HAP-1 (cell line): ENCODE results near the gene ADGRG3.
"Not testable (repeated sequence)": the region's sequence is repeated elsewhere in the genome, so short reads cannot be mapped to it uniquely, and the experiment has no call there.

Experiments used
- DNase-seq, 2 experiments: peaks; one replicate each; pipeline ENCODE4 v3.0.0-alpha.2; 2016 to 2020; ENCODE audit warnings: low spot score in 2 of 2
- H3K27me3 ChIP-seq: fragments of 250-450 bp; sonication (Bioruptor Pico); 2 replicates; pipeline ENCODE4 v1.5.1; 2020; ENCODE audit warnings: low read depth, mild to moderate bottlenecking, moderate library complexity
- H3K36me3 ChIP-seq: fragments of 250-450 bp; sonication (Bioruptor Pico); replicated peaks from 2 replicates; pipeline ENCODE4 v1.5.1; 2020; ENCODE audit warnings: mild to moderate bottlenecking
- H3K4me1 ChIP-seq: fragments of 250-450 bp; sonication (Bioruptor Pico); 2 replicates; pipeline ENCODE4 v1.5.1; 2020; ENCODE audit warnings: mild to moderate bottlenecking
- H3K4me3 ChIP-seq: fragments of 250-450 bp; sonication (Bioruptor Pico); 2 replicates; pipeline ENCODE4 v1.5.1; 2020; ENCODE audit warnings: mild to moderate bottlenecking, moderate library complexity
- H3K9me3 ChIP-seq: fragments of 250-450 bp; sonication (Bioruptor Pico); 2 replicates; pipeline ENCODE4 v1.5.1; 2020; ENCODE audit warnings: mild to moderate bottlenecking, moderate library complexity
- in situ Hi-C: fragments of 300-500 bp; cut with MboI; formaldehyde crosslinking; loops from 3 replicates; pipeline ENCODE4 v1.14.3; 2020; ENCODE audit warnings: low sequenced_read_pairs, inconsistent platforms, mixed read lengths

Gene ADGRG3

DNA sequence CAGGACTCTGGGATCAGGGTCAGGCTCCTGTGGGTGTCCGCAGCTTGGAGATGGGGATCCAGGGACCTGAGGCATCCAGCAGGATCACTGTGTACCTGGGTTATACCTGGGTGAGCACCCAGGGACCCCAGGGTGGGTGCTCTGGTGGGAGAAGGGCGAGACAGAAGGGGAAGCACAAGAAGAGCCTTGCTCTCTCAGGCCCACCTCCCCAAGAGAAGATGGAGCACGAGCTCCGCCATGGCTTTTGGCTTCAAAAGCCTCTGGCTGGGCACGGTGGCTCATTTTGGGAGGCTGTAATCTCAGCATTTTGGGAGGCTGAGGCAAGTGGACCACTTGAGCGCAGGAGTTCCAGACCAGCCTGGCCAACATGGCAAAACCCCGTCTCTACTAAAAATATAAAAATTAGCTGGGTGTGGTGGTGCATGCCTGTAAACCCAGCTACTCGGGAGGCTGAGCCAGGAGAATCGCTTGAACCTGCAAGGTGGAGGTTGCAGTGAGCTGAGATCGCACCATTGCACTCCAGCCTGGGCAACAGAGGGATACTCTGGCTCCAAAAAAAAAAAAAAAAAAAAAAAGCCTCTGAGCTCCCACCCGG, 35.4 kb downstream of the ADGRG3 start:
- no peaks in the 10 kb centered on the region for H3K9me3 ChIP-seq
- no peaks in the 10 kb centered on the region for H3K4me1 ChIP-seq
- H3K27me3 ChIP-seq: no peaks in the 10 kb centered on the region
- no peaks in the 10 kb centered on the region for H3K36me3 ChIP-seq
- in situ Hi-C loops: no loop called here
- DNase-seq: no peak
- no peak overlapping the region for H3K4me3 ChIP-seq

DNA sequence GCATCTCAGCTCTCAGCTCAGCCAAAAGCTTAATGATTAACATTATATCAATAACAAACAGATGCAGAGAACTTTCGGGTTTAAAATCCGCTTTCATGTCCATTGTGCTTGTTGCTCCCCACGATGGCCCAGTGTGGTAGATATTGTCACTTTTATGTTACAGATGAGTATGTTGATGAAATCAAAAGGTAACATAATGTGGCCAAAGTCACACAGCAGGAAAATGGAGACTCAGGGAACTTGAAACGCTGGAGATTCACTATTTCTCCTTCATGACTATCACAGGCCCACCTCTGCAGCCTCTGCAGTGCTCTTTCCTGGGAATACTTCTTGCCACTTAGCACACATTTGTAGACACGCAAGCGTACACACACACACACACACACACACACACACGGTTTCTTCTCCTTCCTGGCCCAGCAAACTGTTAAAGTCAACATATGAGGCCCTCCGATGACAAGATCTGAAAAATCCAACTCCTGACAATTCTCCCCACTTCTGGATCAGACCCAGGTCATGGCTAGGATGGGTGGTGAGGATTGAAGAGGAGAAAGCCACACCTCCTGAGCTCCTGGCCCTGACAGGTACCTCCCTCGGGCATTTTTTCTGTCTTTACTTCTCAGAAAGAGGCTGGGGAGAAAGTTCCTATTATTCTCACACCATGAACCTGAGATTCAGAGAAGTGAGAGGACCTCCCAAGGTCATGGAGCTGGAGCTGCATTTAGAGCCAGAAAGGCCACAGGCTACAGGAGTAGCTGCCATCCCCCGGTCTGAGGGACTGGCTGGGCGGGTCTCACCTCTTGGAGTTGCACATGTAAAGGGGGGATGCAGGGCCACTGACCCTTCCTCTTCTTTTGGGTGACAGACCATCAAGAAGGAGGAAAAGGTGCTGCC, 36.2 kb downstream of the ADGRG3 start:
- H3K36me3 ChIP-seq: no peaks in the 10 kb centered on the region
- H3K9me3 ChIP-seq: no peaks in the 10 kb centered on the region
- DNase-seq: no peak
- H3K4me1 ChIP-seq: no peaks in the 10 kb centered on the region
- in situ Hi-C loops: no loop called here
- H3K4me3 ChIP-seq: no peak overlapping the region
- H3K27me3 ChIP-seq: peaks cover 1% of the 10 kb centered on the region; the same call in 1 of the 2 replicates

DNA sequence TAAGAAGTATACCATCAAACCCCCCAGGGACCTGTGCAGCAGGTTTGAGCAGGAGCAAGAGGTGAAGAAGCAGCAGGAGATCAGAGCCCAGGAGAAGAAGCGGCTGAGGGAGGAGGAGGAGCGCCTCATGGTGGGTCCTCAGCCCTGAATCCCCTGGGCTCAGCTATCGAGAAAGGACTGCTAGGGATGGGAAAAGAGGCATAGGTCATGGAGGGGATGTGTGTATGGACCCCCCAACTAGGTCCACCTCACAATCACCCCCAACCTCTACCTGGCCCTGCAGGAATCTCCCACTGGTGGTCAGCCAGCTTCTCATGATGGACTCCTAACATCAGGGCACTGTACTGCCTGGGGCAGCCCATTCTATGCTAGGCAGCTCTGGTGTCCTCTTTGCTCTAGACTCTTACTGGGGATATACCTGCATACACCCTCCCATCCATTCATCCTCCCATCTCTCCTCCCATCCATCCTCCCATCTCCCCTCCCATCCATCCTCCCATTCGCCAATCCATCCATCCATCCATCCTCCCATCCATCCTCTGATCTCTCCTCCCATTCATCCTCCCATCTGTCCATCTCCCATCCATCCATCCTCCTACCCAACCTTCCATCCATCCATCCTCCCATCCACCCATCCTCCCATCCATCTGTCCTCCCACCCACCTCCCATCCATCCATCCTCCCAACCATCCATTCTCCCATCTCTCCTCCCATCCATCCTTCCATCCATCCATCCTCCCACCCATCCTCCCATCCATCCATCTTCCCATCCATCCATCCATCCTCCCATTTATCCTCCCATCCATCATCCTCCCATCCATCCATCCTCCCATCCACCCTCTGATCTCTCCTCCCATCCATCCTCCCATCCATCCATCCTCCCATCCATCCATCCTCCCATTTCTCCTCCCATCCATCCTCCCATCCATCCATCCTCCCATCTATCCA, 37.1 kb downstream of the ADGRG3 start:
- no peak overlapping the region for H3K4me3 ChIP-seq
- no peaks in the 10 kb centered on the region for H3K9me3 ChIP-seq
- no peak for DNase-seq
- in situ Hi-C loops: no loop called here
- no peaks in the 10 kb centered on the region for H3K36me3 ChIP-seq
- peaks cover 10% of the 10 kb centered on the region; the same call in 1 of the 2 replicates for H3K27me3 ChIP-seq
- H3K4me1 ChIP-seq: no peaks in the 10 kb centered on the region

DNA sequence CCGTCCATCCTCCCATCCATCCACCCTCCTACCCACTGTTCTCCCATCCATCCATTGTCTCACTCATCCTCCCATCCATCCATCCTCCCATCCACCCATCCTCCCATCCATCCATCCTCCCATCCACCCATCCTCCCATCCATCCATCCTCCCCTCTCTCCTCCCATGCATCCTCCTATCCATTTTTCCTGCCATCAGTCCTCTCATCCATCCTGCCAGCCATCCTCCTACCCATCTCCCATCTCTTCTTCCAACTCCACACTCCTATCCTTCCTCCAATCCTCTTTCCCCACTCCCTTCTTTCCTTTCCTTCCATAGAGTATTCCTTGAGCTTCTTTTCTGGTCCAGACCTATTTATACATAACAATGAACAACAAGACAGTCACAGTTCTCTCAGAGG, 38.6 kb downstream of the ADGRG3 start:
- in situ Hi-C loops: no loop called here
- DNase-seq: no peak
- Histone ChIP-seq H3K4me3 (no peak overlapping the region), H3K9me3 (no peaks in the 10 kb centered on the region), H3K27me3 (peaks cover 17% of the 10 kb centered on the region; the same call in 1 of the 2 replicates), H3K36me3 (no peaks in the 10 kb centered on the region), H3K4me1 (no peaks in the 10 kb centered on the region)

DNA sequence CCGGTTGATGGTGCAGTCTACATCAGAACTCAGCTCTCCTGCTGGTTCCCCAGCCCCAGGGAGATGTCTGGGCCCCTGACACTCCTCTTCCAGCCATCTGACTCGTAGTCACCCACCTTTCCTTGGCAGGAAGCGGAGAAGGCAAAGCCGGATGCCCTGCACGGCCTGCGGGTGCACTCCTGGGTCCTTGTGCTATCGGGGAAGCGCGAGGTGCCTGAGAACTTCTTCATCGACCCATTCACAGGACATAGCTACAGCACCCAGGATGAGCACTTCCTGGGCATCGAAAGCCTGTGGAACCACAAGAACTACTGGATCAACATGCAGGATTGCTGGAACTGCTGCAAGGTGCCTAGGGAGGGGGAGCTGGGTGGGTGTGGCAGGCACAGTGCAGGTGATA, 39.2 kb downstream of the ADGRG3 start:
- no peak overlapping the region for H3K4me3 ChIP-seq
- DNase-seq: no peak
- no peaks in the 10 kb centered on the region for H3K36me3 ChIP-seq
- no peaks in the 10 kb centered on the region for H3K4me1 ChIP-seq
- in situ Hi-C loops: no loop called here
- no peaks in the 10 kb centered on the region for H3K9me3 ChIP-seq
- H3K27me3 ChIP-seq: peaks cover 20% of the 10 kb centered on the region; the same call in 1 of the 2 replicates

DNA sequence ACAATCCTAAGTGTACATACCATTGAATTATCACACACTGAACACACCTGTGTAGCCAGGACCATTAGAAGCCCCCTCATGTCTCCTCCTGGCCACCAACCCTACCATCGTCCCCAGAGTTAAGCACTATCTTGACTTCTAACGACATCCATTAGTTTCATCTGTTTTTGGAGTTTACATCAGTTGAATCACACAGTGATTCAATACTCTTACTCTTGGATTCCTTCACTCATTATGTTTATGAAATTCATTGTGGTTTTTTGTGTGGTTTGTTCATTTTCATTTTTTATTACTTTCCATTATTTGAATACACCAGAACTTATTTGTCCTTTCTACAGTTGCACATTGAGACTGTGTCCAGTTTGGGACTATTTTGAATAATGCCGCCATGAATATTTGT, 40.1 kb downstream of the ADGRG3 start:
- H3K27me3 ChIP-seq: peaks cover 20% of the 10 kb centered on the region; the same call in 1 of the 2 replicates
- DNase-seq: no peak

DNA sequence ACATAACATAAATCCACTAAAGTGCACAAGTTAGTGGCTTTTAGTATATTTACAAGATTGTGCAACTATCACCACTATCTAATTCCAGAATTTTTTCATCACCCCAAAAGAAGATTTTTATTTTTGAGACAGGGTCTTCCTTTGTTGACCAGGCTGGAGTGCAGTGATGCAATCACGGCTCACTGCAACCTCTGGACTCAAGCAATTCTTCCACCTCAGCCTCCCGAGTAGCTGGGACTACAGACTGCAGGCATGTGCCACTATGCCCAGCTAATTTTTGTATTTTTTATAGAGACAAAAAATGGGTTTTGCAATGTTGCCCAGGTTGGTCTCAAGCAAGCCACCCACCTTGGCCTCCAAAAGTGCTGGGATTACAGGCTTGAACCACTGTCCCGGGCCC, 41.6 kb downstream of the ADGRG3 start:
- Histone ChIP-seq H3K27me3 (peaks cover 20% of the 10 kb centered on the region; the same call in 1 of the 2 replicates), H3K4me1 (no peaks in the 10 kb centered on the region), H3K4me3 (no peak overlapping the region), H3K9me3 (no peaks in the 10 kb centered on the region), H3K36me3 (no peaks in the 10 kb centered on the region)
- in situ Hi-C loops: no loop called here
- DNase-seq: no peak

More for the DNA sequence above, 40.1 kb downstream of the ADGRG3 start:
- H3K9me3 ChIP-seq: no peaks in the 10 kb centered on the region
- no peak overlapping the region for H3K4me3 ChIP-seq
- H3K4me1 ChIP-seq: no peaks in the 10 kb centered on the region
- no peaks in the 10 kb centered on the region for H3K36me3 ChIP-seq
- in situ Hi-C loops: no loop called here

DNA sequence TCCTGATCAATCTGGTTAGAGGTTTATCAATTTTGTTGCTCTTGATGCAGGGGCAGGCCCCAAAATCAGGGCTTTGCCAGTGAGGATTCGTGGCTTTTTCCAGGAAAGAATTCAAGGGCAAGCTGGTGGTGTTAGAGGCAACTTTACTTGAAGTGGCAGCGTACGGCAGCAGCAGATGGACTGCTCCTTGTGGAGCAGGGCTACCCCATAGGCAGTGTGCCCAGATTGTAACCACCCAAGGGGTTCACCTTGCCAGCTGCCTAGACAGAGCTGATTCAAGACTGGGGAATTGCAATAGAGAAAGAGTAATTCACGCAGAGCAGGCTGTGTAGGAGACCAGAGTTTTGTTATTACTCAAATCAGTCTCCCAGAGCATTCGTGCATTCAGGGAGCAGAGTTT, 43.2 kb downstream of the ADGRG3 start:
- no peak overlapping the region for H3K4me3 ChIP-seq
- H3K9me3 ChIP-seq: no peaks in the 10 kb centered on the region
- no peaks in the 10 kb centered on the region for H3K4me1 ChIP-seq
- peaks cover 23% of the 10 kb centered on the region for H3K27me3 ChIP-seq
- no peaks in the 10 kb centered on the region for H3K36me3 ChIP-seq
- in situ Hi-C loops: no loop called here
- no peak for DNase-seq

DNA sequence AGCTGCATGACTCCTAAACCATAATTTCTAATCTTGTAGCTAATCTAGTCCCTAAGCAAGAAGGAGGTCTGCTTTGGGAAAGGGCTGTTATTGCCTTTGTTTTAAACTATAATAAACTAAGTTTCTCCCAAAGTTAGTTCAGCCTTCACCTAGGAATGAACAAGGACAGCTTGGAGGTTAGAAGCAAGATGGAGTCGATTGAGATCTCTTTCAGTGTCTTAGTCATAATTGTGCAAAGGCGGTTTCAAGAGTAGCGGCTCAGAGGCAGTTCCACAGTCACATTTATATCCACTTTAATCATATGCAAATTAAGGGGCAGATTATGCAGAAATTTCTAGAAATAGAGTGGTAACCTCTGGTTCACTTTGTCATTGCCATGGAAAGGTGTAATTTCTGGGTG, 43.9 kb downstream of the ADGRG3 start:
- H3K27me3 ChIP-seq: peaks cover 23% of the 10 kb centered on the region
- H3K4me3 ChIP-seq: no peak overlapping the region
- in situ Hi-C loops: no loop called here
- no peaks in the 10 kb centered on the region for H3K4me1 ChIP-seq
- no peak for DNase-seq
- H3K9me3 ChIP-seq: no peaks in the 10 kb centered on the region
- no peaks in the 10 kb centered on the region for H3K36me3 ChIP-seq

DNA sequence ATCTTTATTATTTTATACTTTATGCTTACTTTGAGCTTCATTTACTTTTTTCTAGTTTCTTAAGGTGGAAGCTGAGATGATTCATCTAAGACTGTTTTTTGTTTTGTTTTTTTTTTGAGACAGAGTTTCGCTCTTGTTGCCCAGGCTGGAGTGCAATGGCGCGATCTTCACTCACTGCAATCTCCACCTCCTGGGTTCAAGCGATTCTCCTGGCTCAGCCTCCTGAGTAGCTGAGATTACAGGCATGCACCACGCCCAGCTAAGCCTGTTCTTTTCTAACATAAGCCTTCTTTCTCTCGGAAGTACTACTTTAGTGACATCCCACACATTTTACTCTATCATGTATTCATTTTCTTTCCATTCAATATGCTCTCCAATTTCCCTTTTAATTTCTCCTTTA, 44.5 kb downstream of the ADGRG3 start:
- in situ Hi-C loops, H3K4me1 ChIP-seq, DNase-seq, H3K9me3 ChIP-seq, H3K4me3 ChIP-seq, H3K36me3 ChIP-seq: not testable (repeated sequence)
- peaks cover 23% of the 10 kb centered on the region for H3K27me3 ChIP-seq

DNA sequence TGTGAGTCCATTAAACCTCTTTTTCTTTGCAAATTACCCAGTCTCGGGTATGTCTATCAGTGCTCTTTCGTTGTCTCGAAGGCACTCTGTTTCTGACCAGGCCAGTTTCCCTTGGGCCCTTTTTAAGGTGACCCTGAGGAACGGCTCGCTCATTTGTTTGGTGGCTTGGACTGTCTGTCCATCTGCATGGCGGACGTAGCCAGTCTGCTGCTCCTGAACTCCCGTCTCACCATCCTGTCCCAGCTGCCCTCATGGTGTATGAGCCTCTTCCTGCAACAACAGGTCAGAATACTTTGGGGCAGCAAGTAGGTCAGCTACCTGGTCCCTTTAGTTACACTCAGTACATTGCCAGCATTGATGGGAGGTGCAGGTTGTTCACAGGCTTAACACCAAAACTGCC, 45.5 kb downstream of the ADGRG3 start:
- DNase-seq: no peak
- Histone ChIP-seq H3K4me3 (no peak overlapping the region), H3K4me1 (no peaks in the 10 kb centered on the region), H3K27me3 (peaks cover 23% of the 10 kb centered on the region), H3K9me3 (no peaks in the 10 kb centered on the region), H3K36me3 (no peaks in the 10 kb centered on the region)
- in situ Hi-C loops: no loop called here

DNA sequence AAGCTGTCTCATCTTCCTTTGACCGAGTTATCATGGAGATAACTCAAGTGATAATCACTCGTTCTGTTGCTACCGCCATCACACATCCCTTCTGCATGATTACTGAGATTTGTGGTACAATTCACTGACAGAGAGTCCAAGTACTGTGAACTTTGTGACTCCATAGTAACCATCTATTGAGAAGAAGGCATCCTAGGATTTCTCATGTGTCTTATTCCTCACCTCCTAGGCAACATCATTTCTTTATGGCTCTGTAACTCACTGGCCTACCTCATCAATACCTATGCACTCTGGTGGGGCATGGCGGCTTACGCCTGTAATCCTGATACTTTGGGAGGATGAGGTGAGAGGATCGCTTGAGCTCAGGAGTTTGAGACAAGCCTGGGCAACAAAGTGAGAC, 45.9 kb downstream of the ADGRG3 start:
- no peak overlapping the region for H3K4me3 ChIP-seq
- no peaks in the 10 kb centered on the region for H3K9me3 ChIP-seq
- H3K36me3 ChIP-seq: no peaks in the 10 kb centered on the region
- no peak for DNase-seq
- in situ Hi-C loops: no loop called here
- H3K27me3 ChIP-seq: peaks cover 23% of the 10 kb centered on the region
- no peaks in the 10 kb centered on the region for H3K4me1 ChIP-seq

DNA sequence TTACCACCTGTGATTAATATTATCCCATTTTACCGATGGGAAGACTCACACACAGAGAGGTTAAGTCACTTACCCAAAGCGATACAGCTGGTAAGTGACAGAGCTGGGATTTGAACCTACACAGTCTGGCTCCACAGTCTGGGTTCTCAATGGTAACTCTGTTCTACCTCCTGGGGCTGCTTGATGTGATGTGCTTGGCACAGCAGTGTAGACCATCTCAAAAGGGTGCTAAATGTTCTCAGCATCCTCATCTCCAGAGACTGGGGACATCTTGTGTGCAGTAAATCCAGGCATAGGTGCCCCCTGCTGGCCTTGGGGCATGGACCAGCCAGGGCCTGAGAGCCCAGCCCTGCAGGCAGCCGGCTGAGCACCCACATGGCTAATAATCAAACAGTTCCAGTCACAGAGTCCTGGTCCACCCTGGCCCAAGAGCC, 52.1 kb downstream of the ADGRG3 start:
- Histone ChIP-seq H3K36me3 (no peaks in the 10 kb centered on the region), H3K4me3 (no peak overlapping the region), H3K4me1 (no peaks in the 10 kb centered on the region), H3K27me3 (peaks cover 2% of the 10 kb centered on the region; the same call in 1 of the 2 replicates), H3K9me3 (no peaks in the 10 kb centered on the region)
- in situ Hi-C loops: no loop called here
- peak in 1 of 2 experiments; percentile 61 for DNase-seq
